Breast epithelium (tissue), 4 donors: ENCODE data around the gene PXN. TPM values are rescaled to one million over a fixed set of nuclear protein-coding genes. Genes with fewer than 3 reads are reported as not detected.
"Not testable (repeated sequence)": the region's sequence is repeated elsewhere in the genome, so short reads cannot be mapped to it uniquely, and the experiment has no call there.

Experiments used
- DNase-seq, 2 donors: peaks; one replicate each; pipeline ENCODE4 v3.0.0-alpha.2; 2019; ENCODE audit warnings: low spot score in 2 of 2
- H3K27ac ChIP-seq, 2 donors: fragments of 200-600 bp; sonication (generic) in 1 of 2; one replicate each; pipeline ENCODE4 v1.5.1; 2016 to 2019; ENCODE audit warnings: mild to moderate bottlenecking in 1 of 2
- H3K27me3 ChIP-seq, 2 donors: fragments of 200-600 bp; sonication (generic) in 1 of 2; one replicate each; pipeline versions ENCODE4 v1.5.1 to v1.6.0; 2017 to 2019; ENCODE audit warnings: control low read depth in 1 of 2, mild to moderate bottlenecking in 1 of 2
- H3K36me3 ChIP-seq: fragments of 200-600 bp; one replicate; pipeline ENCODE4 v1.5.1; 2019
- H3K4me1 ChIP-seq, 2 donors: fragments of 200-600 bp; sonication (generic); one replicate each; pipeline ENCODE4 v1.5.1; 2016 to 2019; ENCODE audit warnings: control low read depth in 1 of 2
- H3K4me3 ChIP-seq, 3 donors: fragments of 200-600 bp; sonication (generic); 1 replicate in 2 of 3; 2 replicates in 1 of 3; pipeline ENCODE4 v1.5.1; 2016 to 2019; ENCODE audit warnings: mild to moderate bottlenecking in 3 of 3, moderate library complexity in 2 of 3
- H3K9me3 ChIP-seq, 2 donors: fragments of 200-600 bp; sonication (generic) in 1 of 2; one replicate each; pipeline ENCODE4 v1.5.1; 2016 to 2019; ENCODE audit warnings: control low read depth in 1 of 2
- POLR2A ChIP-seq: fragments of 450-650 bp; IDR thresholded peaks from one replicate; pipeline ENCODE4 v1.6.1; 2016; ENCODE audit warnings: antibody characterized with exemption, mild to moderate bottlenecking, moderate library complexity
- POLR2AphosphoS5 ChIP-seq, 3 donors: sonication (generic); formaldehyde crosslinking; IDR thresholded peaks; one replicate each; pipeline ENCODE4 v1.6.1; 2017; ENCODE audit warnings: antibody characterized with exemption in 3 of 3
- intact Hi-C: fragments of 100-400 bp; cut with DNase I; formaldehyde crosslinking; loops from one replicate; pipeline ENCODE4 v1.15.1; 2023; ENCODE audit warnings: low total_unique reads
- total RNA-seq, 3 donors: library from RNA; depleted of rRNA; stranded (reverse); fragments of >200 nt; gene quantifications; one replicate each; pipeline ENCODE4 v1.1.0, GENCODE V29; 2016
- TF ChIP-seq, protein P1 (sequence below), 3 donors: fragments of 450-650 bp; IDR thresholded peaks; one replicate each; pipeline ENCODE4 v1.5.1; 2016 to 2017; ENCODE audit warnings: antibody characterized with exemption in 3 of 3, mild to moderate bottlenecking in 3 of 3, moderate library complexity in 3 of 3

Gene PXN
- total RNA-seq, 3 donors from 2014 or later: 44.8 to 74.1 (median 53.9) TPM

GRCh38 chr12:120254809-120255208 lies 10.7 kb downstream of the PXN start:
- TF ChIP-seq POLR2AphosphoS5 (IDR thresholded peaks at IDR 0.05) (no peak), POLR2A (no peak)
- TF ChIP-seq, protein P1, sequence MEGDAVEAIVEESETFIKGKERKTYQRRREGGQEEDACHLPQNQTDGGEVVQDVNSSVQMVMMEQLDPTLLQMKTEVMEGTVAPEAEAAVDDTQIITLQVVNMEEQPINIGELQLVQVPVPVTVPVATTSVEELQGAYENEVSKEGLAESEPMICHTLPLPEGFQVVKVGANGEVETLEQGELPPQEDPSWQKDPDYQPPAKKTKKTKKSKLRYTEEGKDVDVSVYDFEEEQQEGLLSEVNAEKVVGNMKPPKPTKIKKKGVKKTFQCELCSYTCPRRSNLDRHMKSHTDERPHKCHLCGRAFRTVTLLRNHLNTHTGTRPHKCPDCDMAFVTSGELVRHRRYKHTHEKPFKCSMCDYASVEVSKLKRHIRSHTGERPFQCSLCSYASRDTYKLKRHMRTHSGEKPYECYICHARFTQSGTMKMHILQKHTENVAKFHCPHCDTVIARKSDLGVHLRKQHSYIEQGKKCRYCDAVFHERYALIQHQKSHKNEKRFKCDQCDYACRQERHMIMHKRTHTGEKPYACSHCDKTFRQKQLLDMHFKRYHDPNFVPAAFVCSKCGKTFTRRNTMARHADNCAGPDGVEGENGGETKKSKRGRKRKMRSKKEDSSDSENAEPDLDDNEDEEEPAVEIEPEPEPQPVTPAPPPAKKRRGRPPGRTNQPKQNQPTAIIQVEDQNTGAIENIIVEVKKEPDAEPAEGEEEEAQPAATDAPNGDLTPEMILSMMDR (IDR thresholded peaks at IDR 0.05): no peak
- H3K36me3 ChIP-seq: no peaks in the 10 kb centered on the region
- intact Hi-C loops: loop anchor here (10.0 kb wide), 1 partner anchor 1660 kb away; the partner anchor contains the start of gene CFAP251
- H3K27me3 ChIP-seq: no peaks in the 10 kb centered on the region
- H3K4me3 ChIP-seq: no peak overlapping the region
- H3K27ac ChIP-seq: peak overlapping the region; percentile 50 to 94
- peaks cover 6 to 16% of the 10 kb centered on the region in 2 donors for H3K4me1 ChIP-seq
- H3K9me3 ChIP-seq: no peaks in the 10 kb centered on the region
- DNase-seq: no peak

DNA sequence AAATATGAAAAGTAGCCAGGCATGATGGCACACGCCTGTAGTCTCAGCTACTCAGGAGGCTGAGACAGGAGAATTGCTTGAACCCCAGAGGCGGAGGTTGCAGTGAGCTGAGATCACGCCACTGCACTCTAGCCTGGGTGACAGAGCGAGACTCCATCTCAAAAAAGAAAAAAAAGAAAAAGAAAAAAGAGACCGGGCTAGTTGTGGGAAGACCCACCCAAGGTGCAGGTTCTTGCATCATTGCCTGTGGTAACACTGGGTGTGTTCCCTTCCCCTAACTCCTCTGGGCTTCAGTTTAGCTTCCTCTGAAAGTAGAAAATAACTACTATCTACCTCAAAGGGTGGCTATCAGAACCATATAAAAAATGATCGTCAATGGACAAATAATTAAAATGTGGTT lies 12.2 kb downstream of the PXN start:
- H3K36me3 ChIP-seq, H3K27me3 ChIP-seq, H3K9me3 ChIP-seq, H3K4me3 ChIP-seq, DNase-seq: not testable (repeated sequence)
- peaks cover 12 to 16% of the 10 kb centered on the region in 2 donors for H3K4me1 ChIP-seq
- peak overlapping the region; percentile 72 to 94 for H3K27ac ChIP-seq
- intact Hi-C loops: loop anchor here (10.0 kb wide), 1 partner anchor 1661 kb away; the partner anchor contains the start of gene CFAP251

GRCh38 chr12:120252071-120252906 lies 13.2 kb downstream of the PXN start:
- Histone ChIP-seq H3K4me3 (no peak overlapping the region), H3K4me1 (peaks cover 12% of the 10 kb centered on the region in 2 donors), H3K27me3 (no peaks in the 10 kb centered on the region), H3K27ac (peak overlapping the region; percentile 38 to 90), H3K36me3 (no peaks in the 10 kb centered on the region), H3K9me3 (no peaks in the 10 kb centered on the region)
- intact Hi-C loops: loop anchor here (10.0 kb wide), 1 partner anchor 1663 kb away; the partner anchor contains the start of gene CFAP251
- TF ChIP-seq POLR2AphosphoS5 (IDR thresholded peaks at IDR 0.05) (no peak), POLR2A (no peak)
- TF ChIP-seq, protein P1 (IDR thresholded peaks at IDR 0.05): no peak
- DNase-seq: no peak

GRCh38 chr12:120251364-120252070 lies 14.0 kb downstream of the PXN start:
- H3K4me1 ChIP-seq: peaks cover 4 to 12% of the 10 kb centered on the region in 2 donors
- not testable (repeated sequence) for DNase-seq, H3K36me3 ChIP-seq, H3K27me3 ChIP-seq, H3K4me3 ChIP-seq, H3K9me3 ChIP-seq
- intact Hi-C loops: loop anchor here (10.0 kb wide), 1 partner anchor 1663 kb away; the partner anchor contains the start of gene CFAP251
- peak overlapping the region; percentile 38 to 90 for H3K27ac ChIP-seq

DNA sequence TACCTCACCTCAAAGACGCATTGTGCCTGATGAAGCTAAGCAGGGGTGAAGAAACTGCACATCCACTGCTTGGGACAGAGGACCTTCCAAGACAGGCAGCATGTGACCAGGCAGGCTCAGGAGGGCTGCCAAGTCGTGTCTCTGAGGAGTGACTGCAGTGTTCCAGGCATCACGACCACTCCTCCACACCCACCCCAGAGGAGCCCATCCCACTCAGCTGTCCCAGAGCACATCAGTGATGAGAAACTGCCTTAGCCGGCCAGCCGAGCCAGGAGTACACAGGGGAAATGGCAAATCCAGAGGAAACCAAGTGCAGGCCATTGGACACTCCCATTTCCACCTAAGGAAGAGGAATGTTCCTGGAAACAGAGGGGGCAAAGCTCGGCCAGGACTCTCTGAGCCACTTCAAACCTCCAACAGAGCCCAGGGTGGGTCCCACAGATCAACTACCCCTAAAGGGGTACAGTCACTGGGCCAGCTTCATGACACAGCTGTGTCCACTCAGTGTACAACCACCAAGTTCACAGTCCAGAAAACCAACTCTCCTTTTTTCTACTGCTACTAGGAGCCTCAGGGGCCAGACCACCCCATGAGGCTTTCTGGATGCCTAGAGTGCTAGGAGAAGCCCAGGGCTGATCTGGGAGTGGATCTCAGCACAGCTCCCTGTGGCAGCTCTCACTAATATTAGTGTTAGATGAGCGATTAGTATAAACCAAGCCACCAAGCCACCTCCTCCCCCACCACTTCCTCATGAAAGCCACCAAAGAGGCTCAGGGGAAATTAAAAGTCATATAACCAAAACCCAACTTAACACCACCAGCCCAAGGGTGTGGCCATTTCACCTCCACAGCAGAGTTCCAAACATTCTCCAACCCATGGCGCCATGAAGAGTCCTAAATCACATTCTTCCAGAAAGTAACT lies 15.4 kb downstream of the PXN start:
- Histone ChIP-seq H3K36me3 (no peaks in the 10 kb centered on the region), H3K27ac (peak overlapping the region; percentile 78 to 90), H3K9me3 (no peaks in the 10 kb centered on the region), H3K4me3 (peak overlapping the region; percentile 9 to 48 (median 33)), H3K4me1 (peaks cover 2 to 12% of the 10 kb centered on the region in 2 donors), H3K27me3 (no peaks in the 10 kb centered on the region)
- peak in 2 of 3 donors; percentile 17 to 47 for TF ChIP-seq POLR2AphosphoS5 (IDR thresholded peaks at IDR 0.05)
- TF ChIP-seq, protein P1 (IDR thresholded peaks at IDR 0.05): no peak
- intact Hi-C loops: loop anchor here (10.0 kb wide), 1 partner anchor 1665 kb away; the partner anchor contains the start of gene CFAP251
- no peak for DNase-seq
